NOMO-1 (cell line): ENCODE measurements around the gene TMEM183A.

ENCODE experiments used
- DNase-seq, 2 experiments: peaks; one replicate each; lab custom pipeline; 2025; ENCODE audit not compliant: unreplicated experiment in 2 of 2; lab: John Stamatoyannopoulos, UW

Gene TMEM183A

GRCh38 chr1:203063287-203063686 is 56.1 kb downstream of the TMEM183A start:
- peak in 1 of 2 experiments; percentile 29 for DNase-seq

GRCh38 chr1:203065191-203065590 is 58.0 kb downstream of the TMEM183A start:
- DNase-seq: no peak

GRCh38 chr1:203065986-203066385 is 58.8 kb downstream of the TMEM183A start:
- no peak for DNase-seq

- no peak for DNase-seq
These were observed 59.8 kb downstream of the TMEM183A start for GRCh38 chr1:203066965-203067364.

GRCh38 chr1:203069030-203069747 is 62.0 kb downstream of the TMEM183A start:
- peak; percentile 94 to 97 for DNase-seq

- DNase-seq: no peak
These were observed 64.9 kb downstream of the TMEM183A start for GRCh38 chr1:203072002-203072602.

- DNase-seq: no peak
These were observed 65.7 kb downstream of the TMEM183A start for GRCh38 chr1:203072911-203073310.

GRCh38 chr1:203073469-203073868 is 66.3 kb downstream of the TMEM183A start:
- no peak for DNase-seq
